K562 (cell line): ENCODE results near the gene TMC2. TPM values are rescaled to one million over a fixed set of nuclear protein-coding genes. Genes with fewer than 3 reads are reported as not detected.

ENCODE experiments used
- ATAC-seq: fragments of 200-7000 bp; cut with Tn5 transposase; 3 replicates; pipeline ENCODE4 v1.9.1; 2020; ENCODE audit warnings: moderate library complexity
- BruUV-seq: library from RNA; stranded (reverse); fragments of 400-500 nt; replicated peaks from 2 replicates; lab custom pipeline; 2021; lab: Mats Ljungman, UMichigan
- CTCF ChIA-PET: fragments of 300-600 bp; formaldehyde crosslinking; extraction: SDS; loops from one replicate; lab custom pipeline; 2021; ENCODE audit warnings: low intra/inter-chr PET ratio; lab: Yijun Ruan, JAX
- POLR2A ChIA-PET: fragments of 300-600, 350-650 bp; sonication (Branson Sonifier 250); formaldehyde crosslinking; extraction: SDS; loops from one replicate; lab custom pipeline; 2021; ENCODE audit warnings: antibody characterized with exemption, inconsistent platforms; lab: Yijun Ruan, JAX
- DNase-seq, 4 experiments: peaks; one replicate each; pipeline versions ENCODE4 v3.0.0 to v3.0.0-alpha.2; 2011 to 2018; ENCODE audit warnings: low spot score in 3 of 4, mixed read lengths in 3 of 4; ENCODE audit errors: extremely low read depth in 1 of 4
- FAIRE-seq: peaks from 2 replicates; lab custom pipeline; 2011; peaks lifted over from hg19 to GRCh38; lab: Jason Lieb, UNC
- H2AFZ ChIP-seq: 2 replicates; pipeline ENCODE4 v1.6.0; 2011; ENCODE audit warnings: low read depth, low read length, control low read depth, inconsistent platforms
- H3K27ac ChIP-seq: fragments of 200-600 bp; 3 replicates; pipeline ENCODE4 v1.8.0; 2011; ENCODE audit warnings: low read depth, mild to moderate bottlenecking, control low read depth, inconsistent platforms, low read length, moderate library complexity, mixed read lengths; ENCODE audit errors: extremely low read depth
- H3K27me3 ChIP-seq, 2 experiments: fragments of 300-600 bp in 1 of 2; 2 replicates in 1 of 2; 3 replicates in 1 of 2; pipeline versions ENCODE4 v1.6.0 to v1.8.0; 2011; ENCODE audit warnings: inconsistent platforms in 2 of 2, low read length in 2 of 2, mild to moderate bottlenecking in 1 of 2, mixed read lengths in 1 of 2, moderate library complexity in 1 of 2; ENCODE audit not compliant: control insufficient read depth in 2 of 2, insufficient read depth in 2 of 2
- H3K36me3 ChIP-seq: fragments of 300-600 bp; 3 replicates; pipeline ENCODE4 v1.8.0; 2011; ENCODE audit warnings: mild to moderate bottlenecking, low read length, inconsistent platforms; ENCODE audit not compliant: control insufficient read depth, insufficient read depth
- H3K4me1 ChIP-seq, 2 experiments: fragments of 200-600 bp in 1 of 2; replicated peaks in 1 of 2; 2 replicates in 1 of 2; 3 replicates in 1 of 2; pipeline versions ENCODE4 v1.5.1 to v1.8.0; 2011; ENCODE audit warnings: inconsistent platforms in 2 of 2, low read length in 2 of 2, mild to moderate bottlenecking in 1 of 2, mixed read lengths in 1 of 2, moderate library complexity in 1 of 2; ENCODE audit not compliant: control insufficient read depth in 2 of 2, insufficient read depth in 2 of 2
- H3K4me2 ChIP-seq: 2 replicates; pipeline ENCODE4 v1.6.1; 2011; ENCODE audit warnings: low read length, control low read depth, inconsistent platforms, mixed read lengths; ENCODE audit not compliant: insufficient read depth
- H3K4me3 ChIP-seq: fragments of 200-600 bp; sonication (generic), shearing (Covaris generic); 2 replicates; pipeline ENCODE4 v1.5.1; 2016; ENCODE audit warnings: control low read depth, inconsistent platforms
- H3K79me2 ChIP-seq: fragments of 200-600 bp; 3 replicates; pipeline ENCODE4 v1.8.0; 2011; ENCODE audit warnings: low read length, inconsistent platforms; ENCODE audit not compliant: control insufficient read depth, insufficient read depth
- H3K9ac ChIP-seq, 2 experiments: 2 replicates each; pipeline versions ENCODE4 v1.6.0 to v1.6.1; 2011; ENCODE audit warnings: low read depth in 2 of 2, low read length in 2 of 2, control low read depth in 1 of 2, inconsistent platforms in 1 of 2, mild to moderate bottlenecking in 1 of 2, mixed read lengths in 1 of 2; ENCODE audit not compliant: insufficient read depth in 1 of 2
- H3K9me1 ChIP-seq: one replicate; pipeline ENCODE4 v1.6.0; 2011; ENCODE audit warnings: inconsistent platforms, mild to moderate bottlenecking, low read length, moderate library complexity; ENCODE audit not compliant: control insufficient read depth, insufficient read depth
- H3K9me3 ChIP-seq: replicated peaks from 2 replicates; pipeline ENCODE4 v1.5.1; 2011; ENCODE audit warnings: low read depth, low read length, inconsistent platforms; ENCODE audit not compliant: control insufficient read depth, insufficient read depth
- H4K20me1 ChIP-seq: replicated peaks from 2 replicates; pipeline ENCODE4 v1.6.1; 2011; ENCODE audit warnings: low read length, inconsistent platforms, mixed read lengths; ENCODE audit not compliant: control insufficient read depth, insufficient read depth
- BRD9 ChIP-seq: fragments of 450-650 bp; IDR thresholded peaks from 2 replicates; pipeline ENCODE4 v1.6.1; 2018; ENCODE audit warnings: low read depth; ENCODE audit not compliant: partially characterized antibody
- CHD2 ChIP-seq: IDR thresholded peaks from 2 replicates; pipeline ENCODE4 v1.6.1; 2011; ENCODE audit warnings: low read depth, low read length
- CHD4 ChIP-seq: fragments of 200-600 bp; sonication (generic); IDR thresholded peaks from 3 replicates; pipeline ENCODE4 v1.6.1; 2012; ENCODE audit warnings: low read depth, mild to moderate bottlenecking, mixed read lengths, low read length, inconsistent platforms; ENCODE audit not compliant: insufficient read depth, insufficient replicate concordance, poor library complexity, severe bottlenecking
- ETV6 ChIP-seq, 3 experiments: fragments of 150-350 bp in 1 of 3; sonication (generic) in 1 of 3; formaldehyde crosslinking in 1 of 3; IDR thresholded peaks; 2 replicates each; pipeline versions ENCODE4 v1.6.1 to v1.8.0; 2014 to 2022; ENCODE audit warnings: borderline replicate concordance in 2 of 3, low read depth in 2 of 3, antibody characterized with exemption in 1 of 3, low read length in 1 of 3, mild to moderate bottlenecking in 1 of 3, missing genetic modification reagents in 1 of 3
- HDAC2 ChIP-seq: fragments of 450-650 bp; IDR thresholded peaks from 2 replicates; pipeline ENCODE4 v1.6.1; 2016; ENCODE audit warnings: mild to moderate bottlenecking
- HMG20B ChIP-seq: fragments of 250-450 bp; sonication (Bioruptor Pico); IDR thresholded peaks from 2 replicates; pipeline ENCODE4 v1.5.0; 2021; ENCODE audit warnings: mild to moderate bottlenecking
- JUND ChIP-seq, 2 experiments: IDR thresholded peaks; 2 replicates in 1 of 2; 3 replicates in 1 of 2; pipeline ENCODE4 v1.6.1; 2011; ENCODE audit warnings: borderline replicate concordance in 2 of 2, low read depth in 2 of 2, low read length in 2 of 2, improper control_type of control experiment in 1 of 2, missing biosample characterization in 1 of 2, missing genetic modification characterization in 1 of 2, missing genetic modification reagents in 1 of 2
- MIER1 ChIP-seq: fragments of 450-650 bp; IDR thresholded peaks from 2 replicates; pipeline ENCODE4 v1.6.1; 2016; ENCODE audit warnings: antibody characterized with exemption, mild to moderate bottlenecking, low read depth
- NFXL1 ChIP-seq: fragments of 450-650 bp; formaldehyde crosslinking; IDR thresholded peaks from 2 replicates; pipeline ENCODE4 v1.4.0; 2021; ENCODE audit warnings: mild to moderate bottlenecking
- NR2C2 ChIP-seq, 2 experiments: fragments of 200-800 bp in 1 of 2; sonication (Bioruptor generic) in 1 of 2; sonication (generic) in 1 of 2; formaldehyde crosslinking in 1 of 2; IDR thresholded peaks; 2 replicates each; pipeline versions ENCODE4 v1.6.1 to v1.8.0; 2016 to 2022; ENCODE audit warnings: mild to moderate bottlenecking in 1 of 2, missing compliant biosample characterization in 1 of 2, missing genetic modification characterization in 1 of 2, missing genetic modification reagents in 1 of 2
- POU5F1 ChIP-seq: fragments of 150-350 bp; IDR thresholded peaks from 2 replicates; pipeline ENCODE4 v1.6.1; 2014; ENCODE audit warnings: borderline replicate concordance, low read length, low read depth, mild to moderate bottlenecking; ENCODE audit not compliant: partially characterized antibody
- RB1 ChIP-seq: fragments of 450-650 bp; IDR thresholded peaks from 2 replicates; pipeline ENCODE4 v1.6.1; 2017; ENCODE audit warnings: low read depth, mild to moderate bottlenecking
- RBM17 ChIP-seq: fragments of 200-400 bp; formaldehyde crosslinking; IDR thresholded peaks from 2 replicates; pipeline ENCODE4 v1.6.1; 2017; ENCODE audit warnings: low read depth, mild to moderate bottlenecking, low read length, borderline replicate concordance
- TCF7L2 ChIP-seq: fragments of 150-350 bp; IDR thresholded peaks from 2 replicates; pipeline ENCODE4 v1.6.1; 2016; ENCODE audit warnings: low read depth, mild to moderate bottlenecking, low read length, moderate library complexity
- ZNF589 ChIP-seq: fragments of 200-800 bp; sonication (Bioruptor generic); IDR thresholded peaks from 2 replicates; pipeline ENCODE4 v1.6.1; 2016; ENCODE audit warnings: low read depth, missing genetic modification characterization, missing compliant biosample characterization
- WGBS: fragments of 100-300 bp; shearing (Covaris generic); methylation state at CpG from one replicate; pipeline ENCODE4 v1.1.6; 2016; ENCODE audit warnings: low coverage, mixed read lengths; ENCODE audit not compliant: insufficient coverage; ENCODE audit errors: missing lambda C conversion rate; 5-methylcytosine and 5-hydroxymethylcytosine counted together
- in situ Hi-C: fragments of 300-500 bp; cut with MboI; formaldehyde crosslinking; loops from 4 replicates; pipeline ENCODE4 v1.15.0; 2018; ENCODE audit warnings: inconsistent platforms, mixed read lengths
- intact Hi-C: fragments of 100-400 bp; cut with micrococcal nuclease; formaldehyde crosslinking; loops from 2 replicates; pipeline ENCODE4 v1.14.2; 2022
- polyA plus RNA-seq, 8 experiments: library from polyadenylated mRNA; depleted of rRNA in 4 of 8; stranded (reverse) in 5 of 8; unstranded in 3 of 8; fragments of >200 nt; fragmentation: Nextera tagmentation in 2 of 8; fragmentation: Illumina TruSeq in 1 of 8; extraction: Ambion mirVana in 2 of 8; extraction: Trizol in 1 of 8; gene quantifications; 2 replicates each; pipeline versions ENCODE4 v1.2.1 to v1.2.3, GENCODE V29; 2011 to 2014; ENCODE audit warnings: inconsistent platforms in 1 of 8, missing spikeins in 1 of 8
- total RNA-seq, 7 experiments: library from RNA; depleted of rRNA in 6 of 7; stranded (reverse); fragments of >200 nt in 6 of 7; fragmentation: Illumina TruSeq in 2 of 7; extraction: Trizol in 2 of 7; gene quantifications; 2 replicates each; pipeline versions ENCODE4 v1.2.1 to v1.2.3, GENCODE V29; 2011 to 2021; ENCODE audit warnings: low replicate concordance in 1 of 7

TMC2 gene
- total and polyA plus RNA-seq, 9 of the 15 experiments (the other 6 are each of a cell fraction or from before 2014, with no cell fraction given): not detected

GRCh38 chr20:2576317-2576727 lies 39.9 kb downstream of the TMC2 start:
- Histone ChIP-seq H3K9me3 (no peaks in the 10 kb centered on the region), H3K27ac (no peak overlapping the region), H3K79me2 (no peaks in the 10 kb centered on the region), H2AFZ (no peak overlapping the region), H3K9ac (no peak overlapping the region), H3K9me1 (no peaks in the 10 kb centered on the region), H3K36me3 (no peaks in the 10 kb centered on the region), H3K4me3 (no peak overlapping the region), H3K4me1 (peaks cover 4 to 6% of the 10 kb centered on the region in 2 experiments; a peak in 3 of 5 replicates), H3K4me2 (no peak overlapping the region), H4K20me1 (no peaks in the 10 kb centered on the region), H3K27me3 (peaks cover 0 to 9% of the 10 kb centered on the region in 2 experiments; a peak in 2 of 5 replicates)
- CTCF ChIA-PET: no interaction called here
- ATAC-seq: no peak
- 7% methylated on average over 5 of the region's 5 CpGs for WGBS
- no peak for FAIRE-seq
- DNase-seq: no peak
- in situ Hi-C loops (no loop called here), intact Hi-C loops (loop anchor here (10.0 kb wide), 1 partner anchor 68 kb away; no protein-coding TSS in a partner anchor)
- BruUV-seq: no TSS peak
- POLR2A ChIA-PET: no interaction called here
- no peak for TF ChIP-seq NFXL1
- TF ChIP-seq HDAC2: no peak
- TF ChIP-seq RB1: no peak
- TF ChIP-seq RBM17: no peak
- TF ChIP-seq TCF7L2: no peak
- TF ChIP-seq MIER1: no peak
- TF ChIP-seq ZNF589 (CRISPR knock-in tag): no peak
- no peak for TF ChIP-seq JUND (IDR thresholded peaks at IDR 0.05; ENCODE audit: borderline replicate concordance, low read depth, low read length)
- TF ChIP-seq JUND (tag; IDR thresholded peaks at IDR 0.05; ENCODE audit: borderline replicate concordance, low read depth, low read length): no peak
- TF ChIP-seq NR2C2 (CRISPR knock-in tag; IDR thresholded peaks at IDR 0.05): no peak
- no peak for TF ChIP-seq NR2C2 (tag; IDR thresholded peaks at IDR 0.05)
- no peak for TF ChIP-seq CHD2
- no peak for TF ChIP-seq ETV6 (IDR thresholded peaks at IDR 0.05; ENCODE audit: borderline replicate concordance in 1 of 2, low read depth in 2 of 2, low read length in 1 of 2)
- TF ChIP-seq ETV6 (CRISPR knock-in tag; IDR thresholded peaks at IDR 0.05; ENCODE audit: borderline replicate concordance): no peak
- TF ChIP-seq CHD4: no peak
- TF ChIP-seq BRD9: no peak
- no peak for TF ChIP-seq HMG20B
- no peak for TF ChIP-seq POU5F1
